ENCODE data around the gene OLFML1. TPM values are rescaled to one million over a fixed set of nuclear protein-coding genes. Genes with fewer than 3 reads are reported as not detected.

Gene OLFML1
- polyA plus RNA-seq, 1 donor from 2014 or later = not detected

DNA sequence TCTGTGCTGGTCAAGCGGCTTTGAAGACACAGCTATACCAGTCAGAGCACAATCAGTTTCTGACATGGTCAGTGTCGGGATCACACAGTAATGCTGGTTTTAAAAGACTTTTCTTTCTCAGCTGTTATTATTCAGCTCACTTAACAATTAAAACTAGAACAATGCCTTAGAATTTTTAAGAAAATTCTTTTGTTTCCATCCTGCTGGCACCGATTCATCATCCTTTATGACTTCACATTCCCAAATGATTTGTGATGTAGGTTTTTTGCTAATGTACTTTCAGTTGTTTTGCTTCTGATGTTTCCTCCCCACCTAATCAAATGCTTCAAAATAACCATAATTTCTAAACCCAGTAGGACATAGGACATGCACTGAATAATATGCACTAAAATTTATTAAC lies 34.5 kb upstream of the OLFML1 start:
- H3K4me3 ChIP-seq (ENCODE audit: low read length) = no peak overlapping the region
- H3K36me3 ChIP-seq (ENCODE audit: insufficient read depth, low read length) = no peaks in the 10 kb centered on the region
- TF ChIP-seq SMC3 (conservative IDR thresholded peaks at IDR 0.05; ENCODE audit: poor library complexity) = no peak
- no peak for TF ChIP-seq POLR2AphosphoS5 (IDR thresholded peaks at IDR 0.05)
- TF ChIP-seq TAF1 (IDR thresholded peaks at IDR 0.05; ENCODE audit: low read depth) = no peak
- no peak for TF ChIP-seq MXI1 (conservative IDR thresholded peaks at IDR 0.05; ENCODE audit: poor library complexity, severe bottlenecking)
- TF ChIP-seq EP300 (conservative IDR thresholded peaks at IDR 0.05; ENCODE audit: poor library complexity, severe bottlenecking) = no peak
- TF ChIP-seq EZH2 (IDR thresholded peaks at IDR 0.05; ENCODE audit: borderline replicate concordance, insufficient read depth, low read length, poor library complexity, severe bottlenecking) = no peak
- TF ChIP-seq, protein P1, sequence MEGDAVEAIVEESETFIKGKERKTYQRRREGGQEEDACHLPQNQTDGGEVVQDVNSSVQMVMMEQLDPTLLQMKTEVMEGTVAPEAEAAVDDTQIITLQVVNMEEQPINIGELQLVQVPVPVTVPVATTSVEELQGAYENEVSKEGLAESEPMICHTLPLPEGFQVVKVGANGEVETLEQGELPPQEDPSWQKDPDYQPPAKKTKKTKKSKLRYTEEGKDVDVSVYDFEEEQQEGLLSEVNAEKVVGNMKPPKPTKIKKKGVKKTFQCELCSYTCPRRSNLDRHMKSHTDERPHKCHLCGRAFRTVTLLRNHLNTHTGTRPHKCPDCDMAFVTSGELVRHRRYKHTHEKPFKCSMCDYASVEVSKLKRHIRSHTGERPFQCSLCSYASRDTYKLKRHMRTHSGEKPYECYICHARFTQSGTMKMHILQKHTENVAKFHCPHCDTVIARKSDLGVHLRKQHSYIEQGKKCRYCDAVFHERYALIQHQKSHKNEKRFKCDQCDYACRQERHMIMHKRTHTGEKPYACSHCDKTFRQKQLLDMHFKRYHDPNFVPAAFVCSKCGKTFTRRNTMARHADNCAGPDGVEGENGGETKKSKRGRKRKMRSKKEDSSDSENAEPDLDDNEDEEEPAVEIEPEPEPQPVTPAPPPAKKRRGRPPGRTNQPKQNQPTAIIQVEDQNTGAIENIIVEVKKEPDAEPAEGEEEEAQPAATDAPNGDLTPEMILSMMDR (IDR thresholded peaks at IDR 0.05; ENCODE audit: poor library complexity, severe bottlenecking) = no peak
- no peak for TF ChIP-seq RAD21 (conservative IDR thresholded peaks at IDR 0.05)
- TF ChIP-seq, protein P2, sequence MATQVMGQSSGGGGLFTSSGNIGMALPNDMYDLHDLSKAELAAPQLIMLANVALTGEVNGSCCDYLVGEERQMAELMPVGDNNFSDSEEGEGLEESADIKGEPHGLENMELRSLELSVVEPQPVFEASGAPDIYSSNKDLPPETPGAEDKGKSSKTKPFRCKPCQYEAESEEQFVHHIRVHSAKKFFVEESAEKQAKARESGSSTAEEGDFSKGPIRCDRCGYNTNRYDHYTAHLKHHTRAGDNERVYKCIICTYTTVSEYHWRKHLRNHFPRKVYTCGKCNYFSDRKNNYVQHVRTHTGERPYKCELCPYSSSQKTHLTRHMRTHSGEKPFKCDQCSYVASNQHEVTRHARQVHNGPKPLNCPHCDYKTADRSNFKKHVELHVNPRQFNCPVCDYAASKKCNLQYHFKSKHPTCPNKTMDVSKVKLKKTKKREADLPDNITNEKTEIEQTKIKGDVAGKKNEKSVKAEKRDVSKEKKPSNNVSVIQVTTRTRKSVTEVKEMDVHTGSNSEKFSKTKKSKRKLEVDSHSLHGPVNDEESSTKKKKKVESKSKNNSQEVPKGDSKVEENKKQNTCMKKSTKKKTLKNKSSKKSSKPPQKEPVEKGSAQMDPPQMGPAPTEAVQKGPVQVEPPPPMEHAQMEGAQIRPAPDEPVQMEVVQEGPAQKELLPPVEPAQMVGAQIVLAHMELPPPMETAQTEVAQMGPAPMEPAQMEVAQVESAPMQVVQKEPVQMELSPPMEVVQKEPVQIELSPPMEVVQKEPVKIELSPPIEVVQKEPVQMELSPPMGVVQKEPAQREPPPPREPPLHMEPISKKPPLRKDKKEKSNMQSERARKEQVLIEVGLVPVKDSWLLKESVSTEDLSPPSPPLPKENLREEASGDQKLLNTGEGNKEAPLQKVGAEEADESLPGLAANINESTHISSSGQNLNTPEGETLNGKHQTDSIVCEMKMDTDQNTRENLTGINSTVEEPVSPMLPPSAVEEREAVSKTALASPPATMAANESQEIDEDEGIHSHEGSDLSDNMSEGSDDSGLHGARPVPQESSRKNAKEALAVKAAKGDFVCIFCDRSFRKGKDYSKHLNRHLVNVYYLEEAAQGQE (IDR thresholded peaks at IDR 0.05; ENCODE audit: borderline replicate concordance) = no peak
- H3K27me3 ChIP-seq (ENCODE audit: insufficient read depth, low read depth, low read length) = no peaks in the 10 kb centered on the region
- H4K20me1 ChIP-seq (ENCODE audit: insufficient read depth) = no peaks in the 10 kb centered on the region
- H3K9me2 ChIP-seq (ENCODE audit: insufficient read depth, low read length) = no peaks in the 10 kb centered on the region
- H3F3A ChIP-seq (ENCODE audit: insufficient read depth, low read length, poor library complexity, severe bottlenecking) = no peaks in the 10 kb centered on the region
- H3K9ac ChIP-seq (ENCODE audit: low read length) = no peak overlapping the region
- H2AFZ ChIP-seq (ENCODE audit: low read depth, low read length) = no peak overlapping the region
- H3K9me3 ChIP-seq (ENCODE audit: low read length) = no peaks in the 10 kb centered on the region
- H3K4me2 ChIP-seq (ENCODE audit: low read length) = no peak overlapping the region
- no peak overlapping the region for H3K27ac ChIP-seq (ENCODE audit: low read length)
- no peaks in the 10 kb centered on the region for H3K79me2 ChIP-seq (replicated peaks; ENCODE audit: insufficient read depth, low read length)

DNA sequence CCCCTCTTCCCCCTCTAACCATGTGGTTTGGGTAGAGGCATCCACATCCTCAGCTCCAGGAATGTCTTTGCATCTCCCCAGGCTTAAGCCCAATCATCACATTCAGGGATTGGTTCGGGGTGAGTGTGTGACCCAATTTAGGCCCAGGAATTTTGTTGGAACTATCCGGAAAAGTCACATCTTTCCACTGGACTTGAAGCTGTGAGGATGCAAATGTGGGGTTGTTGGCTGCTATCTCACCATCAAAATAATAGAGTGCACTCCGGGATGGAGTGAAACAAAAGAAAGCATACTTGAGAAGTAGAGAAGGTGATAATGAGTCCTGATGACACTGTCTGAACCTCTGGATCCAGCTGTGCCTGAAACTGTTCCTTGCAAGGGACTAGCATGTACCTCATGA lies 33.8 kb upstream of the OLFML1 start:
- Histone ChIP-seq H4K20me1 (ENCODE audit: insufficient read depth) (no peaks in the 10 kb centered on the region), H3K36me3 (ENCODE audit: insufficient read depth, low read length) (no peaks in the 10 kb centered on the region), H3K4me2 (ENCODE audit: low read length) (no peak overlapping the region), H3K9me2 (ENCODE audit: insufficient read depth, low read length) (no peaks in the 10 kb centered on the region), H3K4me3 (ENCODE audit: low read length) (no peak overlapping the region), H3K9ac (ENCODE audit: low read length) (no peak overlapping the region), H2AFZ (ENCODE audit: low read depth, low read length) (no peak overlapping the region), H3K27ac (ENCODE audit: low read length) (no peak overlapping the region), H3F3A (ENCODE audit: insufficient read depth, low read length, poor library complexity, severe bottlenecking) (no peaks in the 10 kb centered on the region), H3K79me2 (replicated peaks; ENCODE audit: insufficient read depth, low read length) (no peaks in the 10 kb centered on the region), H3K9me3 (ENCODE audit: low read length) (no peaks in the 10 kb centered on the region), H3K27me3 (ENCODE audit: insufficient read depth, low read depth, low read length) (no peaks in the 10 kb centered on the region)
- TF ChIP-seq, protein P2 (IDR thresholded peaks at IDR 0.05; ENCODE audit: borderline replicate concordance) = no peak
- TF ChIP-seq EZH2 (IDR thresholded peaks at IDR 0.05; ENCODE audit: borderline replicate concordance, insufficient read depth, low read length, poor library complexity, severe bottlenecking) = no peak
- TF ChIP-seq EP300 (conservative IDR thresholded peaks at IDR 0.05; ENCODE audit: poor library complexity, severe bottlenecking) = no peak
- no peak for TF ChIP-seq TAF1 (IDR thresholded peaks at IDR 0.05; ENCODE audit: low read depth)
- TF ChIP-seq SMC3 (conservative IDR thresholded peaks at IDR 0.05; ENCODE audit: poor library complexity) = no peak
- TF ChIP-seq, protein P1 (IDR thresholded peaks at IDR 0.05; ENCODE audit: poor library complexity, severe bottlenecking) = no peak
- TF ChIP-seq POLR2AphosphoS5 (IDR thresholded peaks at IDR 0.05) = no peak
- TF ChIP-seq MXI1 (conservative IDR thresholded peaks at IDR 0.05; ENCODE audit: poor library complexity, severe bottlenecking) = no peak
- TF ChIP-seq RAD21 (conservative IDR thresholded peaks at IDR 0.05) = no peak

Measured in neural cell (in vitro differentiated cells).